ENCODE results near the gene KLHL1. TPM values are rescaled to one million over a fixed set of nuclear protein-coding genes. Genes with fewer than 3 reads are reported as not detected.

KLHL1 gene
- polyA plus RNA-seq, 1 donor from 2014 or later, result 15.5 TPM

DNA sequence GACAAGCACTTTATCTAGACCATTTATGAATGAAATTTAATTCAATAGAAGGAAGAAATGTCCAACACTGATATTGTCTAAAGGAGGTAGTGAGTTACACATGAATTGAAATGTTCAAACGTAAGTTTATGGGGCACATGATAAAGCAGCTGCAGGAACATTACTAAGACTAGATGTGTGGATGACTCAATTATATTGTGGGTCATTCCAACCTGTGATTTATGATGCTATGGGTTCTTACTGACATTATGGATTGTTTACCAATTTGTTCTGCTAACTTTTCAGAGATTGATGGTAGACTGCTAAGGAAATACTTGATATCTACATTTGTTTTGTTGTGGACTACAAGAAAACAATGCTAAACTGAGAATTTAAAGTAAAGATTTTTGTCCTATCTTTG is 56.7 kb downstream of the KLHL1 start:
- TF ChIP-seq EZH2 (IDR thresholded peaks at IDR 0.05; ENCODE audit: borderline replicate concordance, insufficient read depth, low read length, poor library complexity, severe bottlenecking), result no peak
- TF ChIP-seq RAD21 (conservative IDR thresholded peaks at IDR 0.05), result no peak
- no peak for TF ChIP-seq TAF1 (IDR thresholded peaks at IDR 0.05; ENCODE audit: low read depth)
- TF ChIP-seq SMC3 (conservative IDR thresholded peaks at IDR 0.05; ENCODE audit: poor library complexity), result no peak
- TF ChIP-seq, protein P1, sequence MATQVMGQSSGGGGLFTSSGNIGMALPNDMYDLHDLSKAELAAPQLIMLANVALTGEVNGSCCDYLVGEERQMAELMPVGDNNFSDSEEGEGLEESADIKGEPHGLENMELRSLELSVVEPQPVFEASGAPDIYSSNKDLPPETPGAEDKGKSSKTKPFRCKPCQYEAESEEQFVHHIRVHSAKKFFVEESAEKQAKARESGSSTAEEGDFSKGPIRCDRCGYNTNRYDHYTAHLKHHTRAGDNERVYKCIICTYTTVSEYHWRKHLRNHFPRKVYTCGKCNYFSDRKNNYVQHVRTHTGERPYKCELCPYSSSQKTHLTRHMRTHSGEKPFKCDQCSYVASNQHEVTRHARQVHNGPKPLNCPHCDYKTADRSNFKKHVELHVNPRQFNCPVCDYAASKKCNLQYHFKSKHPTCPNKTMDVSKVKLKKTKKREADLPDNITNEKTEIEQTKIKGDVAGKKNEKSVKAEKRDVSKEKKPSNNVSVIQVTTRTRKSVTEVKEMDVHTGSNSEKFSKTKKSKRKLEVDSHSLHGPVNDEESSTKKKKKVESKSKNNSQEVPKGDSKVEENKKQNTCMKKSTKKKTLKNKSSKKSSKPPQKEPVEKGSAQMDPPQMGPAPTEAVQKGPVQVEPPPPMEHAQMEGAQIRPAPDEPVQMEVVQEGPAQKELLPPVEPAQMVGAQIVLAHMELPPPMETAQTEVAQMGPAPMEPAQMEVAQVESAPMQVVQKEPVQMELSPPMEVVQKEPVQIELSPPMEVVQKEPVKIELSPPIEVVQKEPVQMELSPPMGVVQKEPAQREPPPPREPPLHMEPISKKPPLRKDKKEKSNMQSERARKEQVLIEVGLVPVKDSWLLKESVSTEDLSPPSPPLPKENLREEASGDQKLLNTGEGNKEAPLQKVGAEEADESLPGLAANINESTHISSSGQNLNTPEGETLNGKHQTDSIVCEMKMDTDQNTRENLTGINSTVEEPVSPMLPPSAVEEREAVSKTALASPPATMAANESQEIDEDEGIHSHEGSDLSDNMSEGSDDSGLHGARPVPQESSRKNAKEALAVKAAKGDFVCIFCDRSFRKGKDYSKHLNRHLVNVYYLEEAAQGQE (IDR thresholded peaks at IDR 0.05; ENCODE audit: borderline replicate concordance), result no peak
- no peak for TF ChIP-seq MXI1 (conservative IDR thresholded peaks at IDR 0.05; ENCODE audit: poor library complexity, severe bottlenecking)
- TF ChIP-seq EP300 (conservative IDR thresholded peaks at IDR 0.05; ENCODE audit: poor library complexity, severe bottlenecking), result no peak
- no peak overlapping the region for H3K9ac ChIP-seq (ENCODE audit: low read length)
- H3F3A ChIP-seq (ENCODE audit: insufficient read depth, low read length, poor library complexity, severe bottlenecking), result no peaks in the 10 kb centered on the region

DNA sequence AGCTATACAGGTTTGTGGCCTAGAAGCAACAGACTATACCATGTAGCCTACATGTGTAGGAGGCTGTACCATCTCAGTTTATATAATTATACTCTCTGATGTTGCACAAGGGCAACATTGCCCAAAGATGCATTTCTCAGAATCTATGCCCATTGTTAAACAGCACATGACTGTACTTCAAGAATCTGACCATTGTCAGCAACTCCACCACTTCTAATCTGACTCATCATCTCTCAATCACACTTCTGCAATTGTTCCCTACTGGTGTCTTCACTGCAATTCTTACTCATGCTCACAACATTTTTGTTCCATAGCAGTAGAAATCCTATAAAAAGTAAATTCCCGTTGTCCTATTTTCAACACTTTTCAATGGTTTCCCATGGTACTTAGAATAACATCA is 64.6 kb downstream of the KLHL1 start:
- Histone ChIP-seq H3K9ac (ENCODE audit: low read length) (no peak overlapping the region), H3K27ac (ENCODE audit: low read length) (no peak overlapping the region), H3K4me3 (ENCODE audit: low read length) (no peak overlapping the region), H3K27me3 (ENCODE audit: insufficient read depth, low read depth, low read length) (no peaks in the 10 kb centered on the region), H3K4me2 (ENCODE audit: low read length) (no peak overlapping the region), H2AFZ (ENCODE audit: low read depth, low read length) (no peak overlapping the region), H3K79me2 (replicated peaks; ENCODE audit: insufficient read depth, low read length) (no peaks in the 10 kb centered on the region), H3K9me2 (ENCODE audit: insufficient read depth, low read length) (no peaks in the 10 kb centered on the region), H4K20me1 (ENCODE audit: insufficient read depth) (no peaks in the 10 kb centered on the region), H3K36me3 (ENCODE audit: insufficient read depth, low read length) (no peaks in the 10 kb centered on the region), H3K9me3 (ENCODE audit: low read length) (no peaks in the 10 kb centered on the region), H3F3A (ENCODE audit: insufficient read depth, low read length, poor library complexity, severe bottlenecking) (no peaks in the 10 kb centered on the region)
- TF ChIP-seq EP300 (conservative IDR thresholded peaks at IDR 0.05; ENCODE audit: poor library complexity, severe bottlenecking), result no peak
- TF ChIP-seq SMC3 (conservative IDR thresholded peaks at IDR 0.05; ENCODE audit: poor library complexity), result no peak
- TF ChIP-seq RAD21 (conservative IDR thresholded peaks at IDR 0.05), result no peak
- TF ChIP-seq, protein P1 (IDR thresholded peaks at IDR 0.05; ENCODE audit: borderline replicate concordance), result no peak
- no peak for TF ChIP-seq MXI1 (conservative IDR thresholded peaks at IDR 0.05; ENCODE audit: poor library complexity, severe bottlenecking)
- TF ChIP-seq, protein P2, sequence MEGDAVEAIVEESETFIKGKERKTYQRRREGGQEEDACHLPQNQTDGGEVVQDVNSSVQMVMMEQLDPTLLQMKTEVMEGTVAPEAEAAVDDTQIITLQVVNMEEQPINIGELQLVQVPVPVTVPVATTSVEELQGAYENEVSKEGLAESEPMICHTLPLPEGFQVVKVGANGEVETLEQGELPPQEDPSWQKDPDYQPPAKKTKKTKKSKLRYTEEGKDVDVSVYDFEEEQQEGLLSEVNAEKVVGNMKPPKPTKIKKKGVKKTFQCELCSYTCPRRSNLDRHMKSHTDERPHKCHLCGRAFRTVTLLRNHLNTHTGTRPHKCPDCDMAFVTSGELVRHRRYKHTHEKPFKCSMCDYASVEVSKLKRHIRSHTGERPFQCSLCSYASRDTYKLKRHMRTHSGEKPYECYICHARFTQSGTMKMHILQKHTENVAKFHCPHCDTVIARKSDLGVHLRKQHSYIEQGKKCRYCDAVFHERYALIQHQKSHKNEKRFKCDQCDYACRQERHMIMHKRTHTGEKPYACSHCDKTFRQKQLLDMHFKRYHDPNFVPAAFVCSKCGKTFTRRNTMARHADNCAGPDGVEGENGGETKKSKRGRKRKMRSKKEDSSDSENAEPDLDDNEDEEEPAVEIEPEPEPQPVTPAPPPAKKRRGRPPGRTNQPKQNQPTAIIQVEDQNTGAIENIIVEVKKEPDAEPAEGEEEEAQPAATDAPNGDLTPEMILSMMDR (IDR thresholded peaks at IDR 0.05; ENCODE audit: poor library complexity, severe bottlenecking), result no peak
- TF ChIP-seq TAF1 (IDR thresholded peaks at IDR 0.05; ENCODE audit: low read depth), result no peak
- no peak for TF ChIP-seq EZH2 (IDR thresholded peaks at IDR 0.05; ENCODE audit: borderline replicate concordance, insufficient read depth, low read length, poor library complexity, severe bottlenecking)
- TF ChIP-seq POLR2AphosphoS5 (IDR thresholded peaks at IDR 0.05), result no peak

More for the DNA sequence above, 56.7 kb downstream of the KLHL1 start:
- H3K9me2 ChIP-seq (ENCODE audit: insufficient read depth, low read length), result no peaks in the 10 kb centered on the region
- no peaks in the 10 kb centered on the region for H3K9me3 ChIP-seq (ENCODE audit: low read length)
- H3K79me2 ChIP-seq (replicated peaks; ENCODE audit: insufficient read depth, low read length), result no peaks in the 10 kb centered on the region
- no peak overlapping the region for H2AFZ ChIP-seq (ENCODE audit: low read depth, low read length)
- H3K4me3 ChIP-seq (ENCODE audit: low read length), result no peak overlapping the region
- no peaks in the 10 kb centered on the region for H3K36me3 ChIP-seq (ENCODE audit: insufficient read depth, low read length)
- no peaks in the 10 kb centered on the region for H4K20me1 ChIP-seq (ENCODE audit: insufficient read depth)
- no peak overlapping the region for H3K4me2 ChIP-seq (ENCODE audit: low read length)
- no peaks in the 10 kb centered on the region for H3K27me3 ChIP-seq (ENCODE audit: insufficient read depth, low read depth, low read length)
- no peak overlapping the region for H3K27ac ChIP-seq (ENCODE audit: low read length)

Data from neural cell (in vitro differentiated cells).